Stomach (tissue), 9 donors: ENCODE results near the gene CD46. TPM values are rescaled to one million over a fixed set of nuclear protein-coding genes. Genes with fewer than 3 reads are reported as not detected.

Experiments used
- DNase-seq, 2 donors: peaks; one replicate each; pipeline versions ENCODE4 v3.0.0 to v3.0.0-alpha.2; 2013 to 2019
- H3K27ac ChIP-seq, 5 donors: fragments of 200-600 bp in 4 of 5; sonication (generic) in 4 of 5; one replicate each; pipeline ENCODE4 v1.5.1; 2013 to 2019; ENCODE audit warnings: mild to moderate bottlenecking in 1 of 5, moderate library complexity in 1 of 5
- H3K27me3 ChIP-seq, 3 donors: fragments of 200-600 bp; sonication (generic); one replicate each; pipeline ENCODE4 v1.5.1; 2017 to 2019; ENCODE audit warnings: mixed run types in 1 of 3
- H3K36me3 ChIP-seq, 4 donors: fragments of 200-600 bp; sonication (generic); 1 replicate in 3 of 4; 2 replicates in 1 of 4; pipeline ENCODE4 v1.5.1; 2016 to 2019
- H3K4me1 ChIP-seq, 4 donors: fragments of 200-600 bp; sonication (generic); one replicate each; pipeline ENCODE4 v1.5.1; 2016 to 2019
- H3K4me3 ChIP-seq, 4 donors: fragments of 200-600 bp; sonication (generic) in 3 of 4; one replicate each; pipeline ENCODE4 v1.5.1; 2016 to 2019; ENCODE audit warnings: mild to moderate bottlenecking in 1 of 4
- H3K9me3 ChIP-seq, 4 donors: fragments of 200-600 bp; sonication (generic); one replicate each; pipeline ENCODE4 v1.5.1; 2016 to 2019
- EP300 ChIP-seq: sonication (generic); formaldehyde crosslinking; IDR thresholded peaks from one replicate; pipeline ENCODE4 v1.6.1; 2017; ENCODE audit warnings: antibody characterized with exemption
- POLR2A ChIP-seq, 4 donors: fragments of 450-650 bp; IDR thresholded peaks; one replicate each; pipeline ENCODE4 v1.6.1; 2016; ENCODE audit warnings: antibody characterized with exemption in 4 of 4, control low read depth in 2 of 4, mild to moderate bottlenecking in 1 of 4, moderate library complexity in 1 of 4
- POLR2AphosphoS5 ChIP-seq, 3 donors: sonication (generic); formaldehyde crosslinking; IDR thresholded peaks; one replicate each; pipeline ENCODE4 v1.6.1; 2016; ENCODE audit warnings: antibody characterized with exemption in 3 of 3
- WGBS, 5 donors: extraction: QIAGEN DNeasy Blood & Tissue Kit in 3 of 5; methylation state at CpG; one replicate each; pipeline versions ENCODE4 v1.1.5 to v1.1.7; 2013 to 2018; 5-methylcytosine and 5-hydroxymethylcytosine counted together
- intact Hi-C: fragments of 100-400 bp; cut with DNase I; formaldehyde crosslinking; loops from one replicate; pipeline ENCODE4 v1.15.1; 2023; ENCODE audit warnings: low total_unique reads
- polyA plus RNA-seq, 3 donors: library from polyadenylated mRNA; stranded (reverse); fragments of 200-250 nt; gene quantifications; one replicate each; pipeline ENCODE4 v1.2.3, GENCODE V29; 2013
- total RNA-seq, 5 donors: library from RNA; depleted of rRNA; stranded (reverse); fragments of >200 nt; gene quantifications; one replicate each; pipeline versions ENCODE4 v1.1.0 to v1.2.3, GENCODE V29; 2014 to 2016
- TF ChIP-seq, protein P1 (sequence below), 7 experiments: fragments of 450-650 bp in 4 of 7; fragments of 200-600 bp in 3 of 7; sonication (generic) in 3 of 7; IDR thresholded peaks; one replicate each; pipeline ENCODE4 v1.5.1; 2016 to 2019; ENCODE audit warnings: antibody characterized with exemption in 7 of 7, control low read depth in 2 of 7, mild to moderate bottlenecking in 1 of 7
- donor health status: healthy with polysubstance abuse.
- donor health status: Bipolar disorder and iron deficiency.
- donor health status: healthy.

Gene CD46
- total and polyA plus RNA-seq, 8 donors: 25.2 to 424 (median 96.5) TPM

DNA sequence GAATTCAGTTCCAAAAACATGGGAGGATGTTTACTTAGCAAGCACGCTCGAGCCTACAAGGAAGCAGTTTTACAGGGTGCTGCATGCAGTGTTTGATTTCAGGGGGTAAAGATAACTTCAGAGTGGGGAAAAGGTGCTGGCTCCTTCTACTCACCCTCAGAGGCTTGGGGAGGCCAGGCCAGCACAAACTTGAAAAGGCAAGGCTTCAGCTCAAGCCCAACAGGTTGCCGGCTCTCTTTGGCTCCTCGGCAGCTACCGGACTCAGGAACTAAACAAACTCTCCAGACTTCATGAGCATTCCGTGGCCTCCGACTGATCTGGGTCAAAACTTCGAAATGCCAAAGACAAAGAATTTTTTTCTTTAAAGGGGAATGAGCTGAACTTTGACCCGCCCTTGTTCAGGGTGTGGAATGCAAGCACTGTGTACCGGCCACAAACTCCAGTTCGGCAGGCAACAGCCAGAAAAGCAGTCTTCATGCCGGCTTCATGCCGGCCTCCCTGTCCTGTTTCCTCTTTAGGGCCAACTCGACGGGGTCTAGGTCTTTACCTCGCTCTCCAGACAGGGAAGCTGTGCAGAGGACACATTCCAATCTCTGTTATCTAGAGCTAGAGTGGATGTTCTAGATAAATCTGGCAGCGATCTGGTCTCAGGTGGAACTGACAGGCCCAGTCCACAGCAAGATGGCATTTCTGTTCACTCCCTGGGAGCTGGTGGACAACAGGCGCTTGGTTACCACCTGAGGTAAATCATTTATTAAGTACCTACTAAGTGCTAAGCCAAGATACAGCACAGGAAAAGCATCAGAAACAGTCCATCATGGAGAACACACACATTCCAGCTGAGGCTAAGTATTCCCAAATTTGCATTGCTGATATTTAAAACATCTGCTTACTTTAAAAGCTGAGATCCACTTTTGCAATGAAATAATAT is 75.0 kb downstream of the CD46 start:
- Histone ChIP-seq H3K9me3 (no peaks in the 10 kb centered on the region), H3K36me3 (peaks cover 0 to 4% (median 0%) of the 10 kb centered on the region in 4 donors), H3K4me1 (peaks cover 64 to 85% (median 73%) of the 10 kb centered on the region in 4 donors), H3K4me3 (peak overlapping the region; percentile 13 to 83 (median 28)), H3K27ac (peak overlapping the region; percentile 97 to 99 (median 97)), H3K27me3 (no peaks in the 10 kb centered on the region)
- peak; percentile 84 to 88 for DNase-seq
- 13 to 24% (median 19%) methylated on average over 18 of the region's 18 CpGs for WGBS, 5 donors
- intact Hi-C loops: no loop called here
- TF ChIP-seq EP300 (no peak), POLR2A (IDR thresholded peaks at IDR 0.05) (no peak), POLR2AphosphoS5 (IDR thresholded peaks at IDR 0.05) (peak; percentile 13 to 86 (median 59))

GRCh38 chr1:207827488-207827830 is 75.6 kb downstream of the CD46 start:
- DNase-seq: no peak
- H3K4me1 ChIP-seq: peaks cover 65 to 85% (median 78%) of the 10 kb centered on the region in 4 donors
- intact Hi-C loops: no loop called here
- 63 to 81% (median 72%) methylated on average over 2 of the region's 2 CpGs for WGBS, 5 donors
- no peaks in the 10 kb centered on the region for H3K36me3 ChIP-seq
- TF ChIP-seq, protein P1, sequence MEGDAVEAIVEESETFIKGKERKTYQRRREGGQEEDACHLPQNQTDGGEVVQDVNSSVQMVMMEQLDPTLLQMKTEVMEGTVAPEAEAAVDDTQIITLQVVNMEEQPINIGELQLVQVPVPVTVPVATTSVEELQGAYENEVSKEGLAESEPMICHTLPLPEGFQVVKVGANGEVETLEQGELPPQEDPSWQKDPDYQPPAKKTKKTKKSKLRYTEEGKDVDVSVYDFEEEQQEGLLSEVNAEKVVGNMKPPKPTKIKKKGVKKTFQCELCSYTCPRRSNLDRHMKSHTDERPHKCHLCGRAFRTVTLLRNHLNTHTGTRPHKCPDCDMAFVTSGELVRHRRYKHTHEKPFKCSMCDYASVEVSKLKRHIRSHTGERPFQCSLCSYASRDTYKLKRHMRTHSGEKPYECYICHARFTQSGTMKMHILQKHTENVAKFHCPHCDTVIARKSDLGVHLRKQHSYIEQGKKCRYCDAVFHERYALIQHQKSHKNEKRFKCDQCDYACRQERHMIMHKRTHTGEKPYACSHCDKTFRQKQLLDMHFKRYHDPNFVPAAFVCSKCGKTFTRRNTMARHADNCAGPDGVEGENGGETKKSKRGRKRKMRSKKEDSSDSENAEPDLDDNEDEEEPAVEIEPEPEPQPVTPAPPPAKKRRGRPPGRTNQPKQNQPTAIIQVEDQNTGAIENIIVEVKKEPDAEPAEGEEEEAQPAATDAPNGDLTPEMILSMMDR (IDR thresholded peaks at IDR 0.05): no peak
- TF ChIP-seq POLR2AphosphoS5 (IDR thresholded peaks at IDR 0.05): no peak
- TF ChIP-seq EP300: no peak
- no peak for TF ChIP-seq POLR2A (IDR thresholded peaks at IDR 0.05)
- no peaks in the 10 kb centered on the region for H3K27me3 ChIP-seq
- peak overlapping the region in 1 of 4 donors; percentile 83 for H3K4me3 ChIP-seq
- no peaks in the 10 kb centered on the region for H3K9me3 ChIP-seq
- H3K27ac ChIP-seq: peak overlapping the region; percentile 97 to 99 (median 97)

GRCh38 chr1:207828046-207828445 is 76.2 kb downstream of the CD46 start:
- Histone ChIP-seq H3K4me1 (peaks cover 71 to 91% (median 82%) of the 10 kb centered on the region in 4 donors), H3K36me3 (no peaks in the 10 kb centered on the region), H3K27me3 (no peaks in the 10 kb centered on the region), H3K27ac (peak overlapping the region; percentile 77 to 99 (median 97)), H3K4me3 (no peak overlapping the region), H3K9me3 (no peaks in the 10 kb centered on the region)
- TF ChIP-seq POLR2AphosphoS5 (IDR thresholded peaks at IDR 0.05) (no peak), EP300 (no peak), POLR2A (IDR thresholded peaks at IDR 0.05) (no peak)
- TF ChIP-seq, protein P1 (IDR thresholded peaks at IDR 0.05): no peak
- DNase-seq: no peak
- 45 to 74% (median 63%) methylated on average over 5 of the region's 5 CpGs for WGBS, 5 donors
- intact Hi-C loops: no loop called here

- H3K4me1 ChIP-seq: peaks cover 75 to 97% (median 85%) of the 10 kb centered on the region in 4 donors
- peak; percentile 79 to 90 for DNase-seq
- no peak for TF ChIP-seq EP300
- no peak for TF ChIP-seq POLR2A (IDR thresholded peaks at IDR 0.05)
- TF ChIP-seq, protein P1 (IDR thresholded peaks at IDR 0.05): peak in 5 of 7 experiments; percentile 82 to 98 (median 86)
- TF ChIP-seq POLR2AphosphoS5 (IDR thresholded peaks at IDR 0.05): peak in 2 of 3 donors; percentile 30 to 88
- no peaks in the 10 kb centered on the region for H3K36me3 ChIP-seq
- WGBS, 5 donors: 35 to 62% (median 48%) methylated on average over 2 of the region's 2 CpGs
- H3K9me3 ChIP-seq: no peaks in the 10 kb centered on the region
- H3K27ac ChIP-seq: peak overlapping the region; percentile 77 to 99 (median 97)
- no peaks in the 10 kb centered on the region for H3K27me3 ChIP-seq
- no peak overlapping the region for H3K4me3 ChIP-seq
- intact Hi-C loops: no loop called here
Observed at GRCh38 chr1:207828485-207829158, 76.8 kb downstream of the CD46 start.
